Measurements from ENCODE around the gene CORO1C.

Gene CORO1C

GRCh38 chr12:108599948-108600701 is 131.2 kb downstream of the CORO1C start:
- DNase-seq (ENCODE audit: low read depth), result no peak

GRCh38 chr12:108599541-108599940 is 131.8 kb downstream of the CORO1C start:
- DNase-seq (ENCODE audit: low read depth), result no peak

- no peak for DNase-seq (ENCODE audit: low read depth)
Observed at GRCh38 chr12:108598553-108599250, 132.6 kb downstream of the CORO1C start.

GRCh38 chr12:108597559-108598471 is 133.5 kb downstream of the CORO1C start, which contains the start of gene TMEM119:
TSS of gene TMEM119 (minus strand) at chr12:108598084. CDS start at chr12:108592383, 5,701 bp downstream.
- DNase-seq (ENCODE audit: low read depth), result no peak

GRCh38 chr12:108596854-108597558 is 134.3 kb downstream of the CORO1C start:
- DNase-seq (ENCODE audit: low read depth), result no peak

GRCh38 chr12:108595711-108596647 is 135.3 kb downstream of the CORO1C start:
- DNase-seq (ENCODE audit: low read depth), result no peak
